ENCODE measurements around the gene FOXP4. TPM values are rescaled to one million over a fixed set of nuclear protein-coding genes. Genes with fewer than 3 reads are reported as not detected.

FOXP4 gene
- total RNA-seq, 1 donor from 2014 or later: 41.9 TPM

DNA sequence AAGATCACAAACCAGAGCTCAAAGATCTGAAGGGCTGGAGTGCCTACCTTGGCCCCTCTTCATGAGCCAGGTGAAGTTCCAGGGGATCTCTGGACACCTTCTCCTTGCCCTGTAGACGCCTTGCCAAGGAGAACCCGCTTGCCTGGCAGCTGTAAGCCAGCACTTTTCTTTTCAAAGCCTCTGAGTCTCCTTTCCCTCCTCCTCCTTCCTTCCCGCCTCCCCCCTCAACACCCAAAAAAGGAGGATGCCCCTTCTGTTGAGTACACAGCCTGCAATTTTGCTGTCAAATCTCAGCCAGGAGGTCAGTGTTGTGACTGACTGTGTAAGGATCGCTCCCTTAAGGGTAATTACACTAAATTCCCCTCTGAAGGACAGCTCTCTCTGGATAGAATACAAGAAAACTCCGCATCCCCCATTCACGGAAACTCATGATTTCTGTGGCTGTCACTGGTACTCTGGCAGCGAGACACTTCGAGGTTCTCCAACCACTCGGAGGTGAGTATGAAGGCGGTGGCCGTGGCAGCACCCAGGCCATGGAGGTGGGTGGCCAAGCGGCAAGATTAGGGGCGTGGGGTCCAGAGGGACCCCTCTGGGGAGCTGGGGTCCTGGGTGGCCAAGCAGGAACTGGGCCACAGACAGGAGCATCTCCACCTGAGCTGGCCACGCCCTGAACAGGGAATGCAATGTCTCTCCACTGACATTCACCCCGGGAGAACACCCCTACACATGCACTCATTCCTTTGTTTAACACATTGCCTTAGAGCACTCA lies 23.2 kb upstream of the FOXP4 start:
- Mint-ChIP-seq H3K27ac (ENCODE audit: unreplicated experiment) (no peak overlapping the region), H3K27me3 (ENCODE audit: low read depth, unreplicated experiment) (peaks cover 61% of the 10 kb centered on the region), H3K36me3 (ENCODE audit: low read depth, unreplicated experiment) (no peaks in the 10 kb centered on the region), H3K4me3 (ENCODE audit: unreplicated experiment) (no peak overlapping the region), H3K9me3 (ENCODE audit: unreplicated experiment) (peaks cover 2% of the 10 kb centered on the region), H3K4me1 (ENCODE audit: low read depth, unreplicated experiment) (peaks cover 4% of the 10 kb centered on the region)
- H3K9me3 ChIP-seq (ENCODE audit: insufficient read depth, low read depth, low read length): no peaks in the 10 kb centered on the region
- no peak overlapping the region for H2AFZ ChIP-seq (ENCODE audit: low read depth, low read length)
- H4K20me1 ChIP-seq (ENCODE audit: insufficient read depth, low read length): no peaks in the 10 kb centered on the region
- H3K27me3 ChIP-seq (ENCODE audit: insufficient read depth, low read length): peaks cover 27% of the 10 kb centered on the region
- no peaks in the 10 kb centered on the region for H3K4me1 ChIP-seq (ENCODE audit: insufficient read depth, low read length)
- TF ChIP-seq, protein P1, sequence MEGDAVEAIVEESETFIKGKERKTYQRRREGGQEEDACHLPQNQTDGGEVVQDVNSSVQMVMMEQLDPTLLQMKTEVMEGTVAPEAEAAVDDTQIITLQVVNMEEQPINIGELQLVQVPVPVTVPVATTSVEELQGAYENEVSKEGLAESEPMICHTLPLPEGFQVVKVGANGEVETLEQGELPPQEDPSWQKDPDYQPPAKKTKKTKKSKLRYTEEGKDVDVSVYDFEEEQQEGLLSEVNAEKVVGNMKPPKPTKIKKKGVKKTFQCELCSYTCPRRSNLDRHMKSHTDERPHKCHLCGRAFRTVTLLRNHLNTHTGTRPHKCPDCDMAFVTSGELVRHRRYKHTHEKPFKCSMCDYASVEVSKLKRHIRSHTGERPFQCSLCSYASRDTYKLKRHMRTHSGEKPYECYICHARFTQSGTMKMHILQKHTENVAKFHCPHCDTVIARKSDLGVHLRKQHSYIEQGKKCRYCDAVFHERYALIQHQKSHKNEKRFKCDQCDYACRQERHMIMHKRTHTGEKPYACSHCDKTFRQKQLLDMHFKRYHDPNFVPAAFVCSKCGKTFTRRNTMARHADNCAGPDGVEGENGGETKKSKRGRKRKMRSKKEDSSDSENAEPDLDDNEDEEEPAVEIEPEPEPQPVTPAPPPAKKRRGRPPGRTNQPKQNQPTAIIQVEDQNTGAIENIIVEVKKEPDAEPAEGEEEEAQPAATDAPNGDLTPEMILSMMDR (IDR thresholded peaks at IDR 0.05; ENCODE audit: insufficient read depth, low read depth, low read length): no peak
- no peak for TF ChIP-seq EZH2 (IDR thresholded peaks at IDR 0.05; ENCODE audit: insufficient read depth, low read length)
- H3K4me2 ChIP-seq (ENCODE audit: low read length): no peak overlapping the region
- no peak overlapping the region for H3K27ac ChIP-seq (ENCODE audit: low read depth, low read length)
- no peaks in the 10 kb centered on the region for H3K79me2 ChIP-seq (ENCODE audit: insufficient read depth, low read length)
- FAIRE-seq (no peak), DNase-seq (ENCODE audit: low read depth) (no peak)
- H3K9ac ChIP-seq (ENCODE audit: low read length): no peak overlapping the region
- H3K36me3 ChIP-seq (ENCODE audit: insufficient read depth, low read length): no peaks in the 10 kb centered on the region
- no peak overlapping the region for H3K4me3 ChIP-seq (ENCODE audit: insufficient read depth, low read depth, low read length)

DNA sequence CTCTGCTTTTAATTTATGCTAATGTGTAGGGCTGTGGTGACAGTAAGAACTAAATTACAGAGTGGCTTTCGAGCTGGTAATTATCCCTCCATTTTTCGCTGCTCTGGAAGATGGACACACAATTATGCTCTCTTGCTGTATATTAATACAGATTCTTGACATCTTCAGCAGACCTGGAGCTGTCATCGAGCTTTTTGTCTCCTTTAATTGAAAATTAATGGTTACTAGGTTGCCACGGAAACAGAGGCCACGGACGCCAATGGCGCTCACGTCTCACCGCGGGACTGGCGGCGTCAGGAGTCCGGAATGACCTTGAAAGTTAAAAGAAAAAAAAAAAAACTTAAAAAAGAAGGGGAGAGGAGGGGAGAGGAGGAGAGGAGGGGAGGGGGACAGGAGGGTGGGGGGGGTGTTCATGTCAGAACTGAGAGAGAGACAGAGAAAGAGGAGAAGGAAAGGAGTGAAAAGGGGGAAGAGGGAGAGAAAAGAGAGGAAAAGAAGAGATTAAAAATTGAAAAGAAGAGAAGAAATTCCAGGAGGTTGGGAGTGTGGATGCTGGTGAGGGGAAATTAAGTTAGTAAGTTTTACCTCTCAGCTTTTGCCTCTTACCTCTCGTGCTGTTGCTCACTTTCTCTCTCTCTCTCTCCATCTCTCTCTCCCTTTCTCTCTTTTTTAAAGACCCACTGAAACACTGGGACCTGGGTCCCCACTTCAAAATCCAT lies 22.1 kb upstream of the FOXP4 start:
- FAIRE-seq (no peak), DNase-seq (ENCODE audit: low read depth) (no peak)
- Histone ChIP-seq H3K4me3 (ENCODE audit: insufficient read depth, low read depth, low read length) (no peak overlapping the region), H3K79me2 (ENCODE audit: insufficient read depth, low read length) (no peaks in the 10 kb centered on the region), H3K27me3 (ENCODE audit: insufficient read depth, low read length) (peaks cover 28% of the 10 kb centered on the region), H3K4me2 (ENCODE audit: low read length) (no peak overlapping the region), H4K20me1 (ENCODE audit: insufficient read depth, low read length) (no peaks in the 10 kb centered on the region), H2AFZ (ENCODE audit: low read depth, low read length) (no peak overlapping the region), H3K9me3 (ENCODE audit: insufficient read depth, low read depth, low read length) (no peaks in the 10 kb centered on the region), H3K4me1 (ENCODE audit: insufficient read depth, low read length) (peaks cover 3% of the 10 kb centered on the region), H3K36me3 (ENCODE audit: insufficient read depth, low read length) (no peaks in the 10 kb centered on the region), H3K9ac (ENCODE audit: low read length) (no peak overlapping the region), H3K27ac (ENCODE audit: low read depth, low read length) (no peak overlapping the region)
- Mint-ChIP-seq H3K36me3 (ENCODE audit: low read depth, unreplicated experiment) (peaks cover 3% of the 10 kb centered on the region), H3K4me1 (ENCODE audit: low read depth, unreplicated experiment) (peaks cover 4% of the 10 kb centered on the region), H3K4me3 (ENCODE audit: unreplicated experiment) (no peak overlapping the region), H3K27me3 (ENCODE audit: low read depth, unreplicated experiment) (peaks cover 67% of the 10 kb centered on the region), H3K27ac (ENCODE audit: unreplicated experiment) (no peak overlapping the region), H3K9me3 (ENCODE audit: unreplicated experiment) (no peaks in the 10 kb centered on the region)
- TF ChIP-seq, protein P1 (IDR thresholded peaks at IDR 0.05; ENCODE audit: insufficient read depth, low read depth, low read length): no peak
- no peak for TF ChIP-seq EZH2 (IDR thresholded peaks at IDR 0.05; ENCODE audit: insufficient read depth, low read length)

All from astrocyte (in vitro differentiated cells and primary cell).